Activated CD4-positive, alpha-beta T cell treated with anti-CD3 and anti-CD28 coated beads, Interleukin-2, amount 50 U/mL, for 24 hours (primary cell): ENCODE results near the gene HGFAC.

Source experiments
- DNase-seq, 2 donors: peaks; one replicate each; pipeline ENCODE4 v3.0.0-alpha.2; 2020; ENCODE audit warnings: low read depth in 1 of 2, low spot score in 1 of 2

The HGFAC gene

DNA sequence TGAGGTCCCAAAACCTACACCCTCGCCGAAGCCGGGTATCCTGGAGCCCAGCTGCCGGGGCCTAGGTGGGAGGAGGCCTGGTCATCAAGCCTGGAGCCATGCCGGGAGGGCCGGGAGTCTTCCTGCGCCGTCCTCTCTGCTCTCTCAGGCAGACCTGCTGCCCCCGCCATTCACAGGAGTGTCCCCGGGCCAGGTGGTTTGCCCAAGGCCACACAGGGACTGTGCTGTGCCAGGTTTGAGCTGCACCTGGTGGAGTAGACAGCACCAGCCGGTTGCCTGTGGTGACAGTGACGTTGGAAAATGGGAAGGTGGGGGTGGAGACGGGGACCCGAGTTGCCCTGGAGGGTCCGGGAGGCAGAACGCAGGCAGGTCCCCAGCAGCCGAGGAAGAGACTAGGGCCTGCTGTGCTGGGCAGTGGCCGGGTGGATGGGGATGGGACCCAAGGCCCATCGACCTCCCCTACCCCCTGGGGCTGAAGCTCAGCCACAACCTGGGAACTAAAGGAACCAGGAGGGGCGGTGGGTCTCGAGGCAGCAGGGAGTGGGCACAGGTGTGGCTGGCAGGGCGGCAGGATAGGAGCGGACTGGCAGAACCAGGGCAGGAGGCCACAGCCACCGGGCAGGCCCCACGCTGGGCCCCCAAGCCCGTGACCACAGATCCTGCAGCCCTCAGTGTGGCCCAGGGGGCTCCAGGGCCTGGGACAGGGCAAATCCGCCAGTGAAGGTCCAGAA lies 30.8 kb downstream of the HGFAC start:
- DNase-seq = no peak

DNA sequence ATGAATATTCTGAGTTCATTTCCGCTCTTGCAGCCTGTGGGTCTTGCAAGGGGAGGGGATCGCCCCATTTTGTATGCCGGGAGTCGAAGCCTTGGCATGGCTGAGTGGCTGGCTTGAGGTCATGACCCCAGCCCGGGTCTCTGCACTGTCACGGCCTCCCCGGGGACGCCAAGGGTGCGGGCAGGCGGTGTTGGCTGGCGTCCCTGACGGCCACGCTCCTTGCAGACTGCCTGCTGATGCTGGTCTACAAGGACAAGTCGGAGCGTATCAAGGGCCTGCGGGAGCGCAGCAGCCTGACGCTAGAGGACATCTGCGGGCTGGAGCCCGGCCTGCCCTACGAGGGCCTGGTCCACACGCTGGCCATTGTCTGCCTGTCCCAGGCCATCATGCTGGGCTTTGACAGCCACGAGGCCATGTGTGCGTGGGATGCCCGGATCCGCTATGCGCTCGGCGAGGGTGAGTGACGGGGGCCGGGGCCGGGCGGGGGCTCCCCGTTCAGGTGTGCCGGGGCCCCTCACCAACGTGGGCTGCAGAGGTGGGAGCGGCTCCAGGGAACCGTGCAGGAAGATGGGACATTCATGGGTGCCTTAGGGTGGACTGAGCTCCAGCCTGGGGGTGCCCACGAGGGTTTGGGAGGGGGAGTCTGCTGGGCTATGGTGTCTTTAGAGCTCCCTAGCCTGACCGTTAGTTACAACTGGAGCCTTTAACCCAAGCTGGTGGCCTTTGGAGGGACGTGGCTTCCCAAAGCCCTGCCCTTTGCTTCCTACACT lies 31.6 kb downstream of the HGFAC start:
- no peak for DNase-seq

DNA sequence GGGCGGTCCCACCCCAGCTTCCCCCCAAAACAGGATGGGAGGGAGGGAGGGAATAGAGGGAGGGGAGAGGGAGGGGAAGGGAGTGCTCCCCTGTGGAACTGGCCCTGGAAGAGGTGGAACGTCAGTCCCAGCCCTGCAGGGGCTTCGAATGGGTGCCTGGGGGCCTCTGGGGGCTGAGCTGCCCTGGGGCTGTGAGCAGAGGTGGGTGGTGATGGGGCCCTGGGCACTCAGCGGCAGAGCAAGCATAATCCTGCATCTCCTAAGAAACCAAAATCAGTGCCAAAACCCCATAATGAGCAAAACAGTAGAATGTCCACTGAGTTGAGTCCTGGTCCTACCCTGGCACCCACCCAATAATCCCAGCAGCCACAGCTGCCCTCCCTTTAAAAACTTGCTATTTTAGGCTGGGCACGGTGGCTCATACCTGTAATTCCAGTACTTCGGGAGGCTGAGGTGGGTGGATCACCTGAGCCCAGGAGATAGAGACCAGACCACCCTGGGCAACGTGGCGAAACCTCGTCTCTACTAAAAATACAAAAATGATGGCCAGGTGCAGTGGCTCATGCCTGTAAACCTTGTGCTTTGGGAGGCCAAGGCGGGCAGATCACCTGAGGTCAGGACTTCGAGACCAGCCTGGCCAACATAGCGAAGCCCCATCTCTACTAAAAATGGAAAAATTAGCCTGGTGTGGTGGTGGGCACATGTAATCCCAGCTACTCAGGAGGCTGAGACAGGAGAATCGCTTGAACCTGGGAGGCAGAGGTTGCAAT lies 32.4 kb downstream of the HGFAC start:
- no peak for DNase-seq

DNA sequence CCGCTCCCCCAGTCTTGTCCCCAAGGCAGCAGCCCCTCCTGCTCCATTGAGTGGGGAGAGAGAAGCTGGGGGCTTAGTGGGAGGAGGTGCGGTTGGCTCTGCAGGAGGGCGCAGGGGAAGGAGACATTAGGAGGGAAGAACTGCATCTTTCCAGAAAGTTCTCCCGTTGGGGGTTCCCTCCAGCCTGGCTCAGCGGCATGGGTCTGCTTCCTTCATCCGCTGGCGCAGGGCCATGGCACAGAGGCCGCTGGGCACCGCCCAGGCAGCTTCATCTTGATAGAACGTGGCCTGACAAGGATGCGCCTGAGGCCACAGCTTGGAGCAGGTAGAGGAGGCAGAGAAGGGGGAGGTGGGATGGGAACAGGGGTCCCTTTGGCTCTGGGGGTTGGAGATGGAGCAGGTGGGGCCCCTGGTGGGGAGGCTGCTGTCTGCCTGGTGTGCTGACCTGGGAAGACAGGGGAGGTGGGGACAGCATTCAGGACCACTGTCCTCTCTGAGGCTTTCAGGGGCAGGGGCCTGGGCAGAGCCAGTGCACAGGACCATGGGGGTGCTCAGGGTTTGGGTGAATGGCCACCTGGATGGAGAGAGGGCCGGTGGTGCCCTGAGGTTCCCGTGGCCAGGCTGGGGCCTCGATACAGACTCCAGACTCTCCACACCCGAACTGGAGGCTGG lies 33.4 kb downstream of the HGFAC start:
- DNase-seq = no peak

DNA sequence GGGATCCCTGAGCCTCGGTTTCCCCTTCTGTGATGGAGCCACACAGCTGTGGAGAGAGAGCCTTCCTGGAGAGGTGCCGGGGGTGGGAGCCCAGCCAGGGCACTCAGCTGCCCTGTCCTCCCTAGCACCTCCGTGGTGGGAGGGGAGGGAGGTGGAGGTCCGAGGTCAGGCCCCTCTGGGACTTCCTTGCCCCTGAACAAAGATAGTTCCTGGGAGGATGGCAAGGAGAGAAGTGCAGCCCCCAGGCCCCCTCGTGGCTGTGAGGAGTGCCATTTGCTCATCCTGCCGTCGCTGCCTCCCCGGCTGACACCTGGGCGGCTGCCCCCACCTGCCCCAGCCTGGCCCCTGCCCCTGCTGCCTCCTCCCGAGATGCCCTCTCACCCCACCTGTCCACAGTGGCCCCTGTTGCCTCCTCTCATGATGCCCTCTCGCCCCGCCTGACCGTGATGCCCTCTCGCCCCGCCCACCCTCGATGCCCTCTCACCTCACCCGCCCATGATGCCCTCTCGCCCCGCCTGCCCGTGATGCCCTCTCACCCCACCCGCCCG lies 34.0 kb downstream of the HGFAC start:
- no peak for DNase-seq

DNA sequence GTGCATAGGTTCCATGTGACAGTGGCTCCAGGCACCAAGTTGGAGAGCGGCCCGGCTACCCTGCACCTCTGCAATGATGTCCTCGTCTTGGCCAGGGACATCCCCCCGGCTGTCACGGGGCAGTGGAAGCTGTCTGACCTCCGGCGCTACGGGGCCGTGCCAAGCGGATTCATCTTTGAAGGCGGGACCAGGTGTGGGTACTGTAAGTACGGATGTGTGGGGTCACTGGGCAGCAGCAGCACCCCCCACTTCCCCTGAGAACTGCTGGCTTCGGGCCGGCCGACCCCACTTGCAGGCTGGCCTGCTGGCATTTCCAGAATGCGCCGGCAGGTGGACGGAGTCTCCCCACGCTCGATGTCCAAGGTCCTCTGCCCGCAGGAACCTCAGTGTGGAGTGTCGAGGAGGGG lies 34.6 kb downstream of the HGFAC start:
- DNase-seq = no peak

DNA sequence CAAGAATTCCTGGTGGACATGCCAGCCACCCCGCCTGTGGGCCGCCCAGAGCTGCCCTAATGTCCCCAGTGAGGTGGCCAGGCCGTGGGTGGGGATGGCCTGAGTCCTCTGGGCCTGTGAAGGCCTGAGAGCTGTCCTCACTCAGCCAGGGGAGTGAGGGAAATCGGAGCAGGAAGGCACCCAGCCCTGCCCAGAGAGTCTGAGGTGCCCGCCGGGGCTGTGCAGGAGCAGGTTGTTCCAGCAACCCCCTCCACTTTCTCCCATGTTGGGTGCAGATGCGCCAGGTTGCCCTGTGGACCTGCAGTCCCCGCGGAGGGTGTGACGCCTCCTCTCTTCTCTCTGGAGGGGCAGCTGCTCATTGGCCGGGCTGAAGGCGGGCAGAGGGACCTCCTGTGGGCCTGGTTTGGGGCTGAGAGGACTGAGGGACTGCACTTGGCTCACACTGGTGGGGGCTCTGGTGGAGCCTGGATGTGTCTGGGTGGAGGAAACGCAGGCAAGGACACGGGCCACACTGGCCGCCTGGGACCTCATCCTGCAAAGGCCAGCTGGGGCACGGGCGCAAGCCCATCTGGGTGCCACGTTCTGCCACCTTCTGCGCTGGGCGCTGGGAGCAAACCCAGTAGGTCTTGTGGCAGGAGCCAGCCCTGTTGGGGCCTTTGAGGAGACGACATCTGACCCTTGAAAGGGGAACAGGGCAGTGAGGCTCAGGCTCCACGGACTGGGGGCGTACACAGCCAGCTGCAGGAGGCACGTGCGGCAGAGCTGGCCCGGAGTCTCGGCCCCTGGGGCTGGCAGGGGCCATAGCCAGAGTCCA lies 35.4 kb downstream of the HGFAC start:
- DNase-seq = no peak

DNA sequence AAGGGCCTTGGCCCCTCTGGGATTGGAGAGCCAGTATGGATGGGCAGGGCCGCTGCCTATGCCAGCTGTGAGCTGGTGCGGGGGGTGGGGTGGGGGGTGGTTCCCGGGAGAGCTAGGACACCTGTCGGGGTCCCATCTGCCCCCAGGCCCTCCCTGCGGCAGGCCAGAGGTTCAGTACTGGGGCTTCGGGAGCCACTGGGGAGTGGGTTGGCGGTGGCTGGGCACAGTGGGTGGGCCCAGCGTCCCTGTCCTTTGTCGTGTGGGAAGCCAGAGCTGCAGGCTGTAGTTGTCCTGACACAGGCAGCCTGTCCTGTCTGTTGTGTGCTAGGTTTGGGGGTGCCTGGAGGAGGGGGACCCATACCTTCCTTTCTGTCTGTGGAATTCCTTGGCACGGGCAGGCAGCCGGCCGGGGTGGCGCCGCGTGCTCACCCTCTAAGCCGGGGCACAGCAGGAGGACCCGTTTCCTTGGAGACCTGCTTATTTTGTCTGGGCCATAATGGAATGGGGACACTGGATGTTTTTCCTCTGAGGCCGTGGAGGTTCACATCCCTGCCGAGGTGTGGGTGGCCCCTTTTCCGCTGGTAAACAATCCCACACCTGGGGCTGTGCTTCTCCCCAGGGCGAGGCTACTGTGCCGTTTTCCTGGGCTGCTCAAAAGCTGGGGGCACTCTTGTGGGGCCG lies 36.1 kb downstream of the HGFAC start:
- no peak for DNase-seq

DNA sequence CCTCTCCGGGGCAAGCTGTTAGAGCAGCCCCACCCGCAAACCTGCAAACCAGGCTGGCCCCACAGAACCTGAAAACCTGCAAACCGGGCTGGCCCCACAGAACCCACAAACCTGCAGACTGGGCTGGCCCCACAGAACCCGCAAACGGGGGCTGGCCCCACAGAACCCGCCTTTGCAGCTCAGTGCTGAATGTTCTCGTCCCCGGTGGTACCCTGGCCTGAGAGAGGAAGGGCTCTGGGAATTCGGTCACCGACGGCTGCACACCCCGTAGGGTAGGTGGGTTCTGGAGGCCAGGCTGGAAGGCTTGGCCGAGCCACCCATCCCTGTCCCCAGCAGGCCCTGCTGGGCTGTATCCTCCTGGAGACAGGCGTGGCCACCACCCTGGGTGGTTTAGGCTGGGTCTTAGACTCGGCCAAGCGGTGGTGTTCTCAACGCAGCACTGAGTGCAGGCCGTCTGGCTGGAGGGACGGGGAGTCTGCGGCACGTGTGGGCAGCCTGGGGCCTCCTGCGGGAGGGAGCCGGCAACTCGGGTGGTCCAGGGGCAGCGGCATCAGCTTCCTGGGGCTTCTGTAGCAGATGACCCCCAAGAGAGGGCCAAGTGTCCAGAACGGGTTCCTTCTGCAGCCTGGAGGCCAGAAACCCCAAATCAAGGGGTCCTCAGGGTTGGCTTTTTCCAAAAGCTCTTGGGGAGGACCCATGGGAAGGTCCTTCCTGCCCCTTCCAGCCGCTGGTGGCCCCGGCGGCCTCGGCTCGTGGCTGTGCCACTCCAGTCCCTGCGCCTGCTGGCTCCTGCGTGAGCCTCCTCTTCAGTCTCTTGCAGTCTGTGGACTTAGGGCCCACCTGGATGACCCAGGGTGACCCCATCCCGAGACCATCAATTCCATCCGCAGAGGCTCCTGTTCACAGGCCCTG lies 36.9 kb downstream of the HGFAC start:
- DNase-seq = no peak

DNA sequence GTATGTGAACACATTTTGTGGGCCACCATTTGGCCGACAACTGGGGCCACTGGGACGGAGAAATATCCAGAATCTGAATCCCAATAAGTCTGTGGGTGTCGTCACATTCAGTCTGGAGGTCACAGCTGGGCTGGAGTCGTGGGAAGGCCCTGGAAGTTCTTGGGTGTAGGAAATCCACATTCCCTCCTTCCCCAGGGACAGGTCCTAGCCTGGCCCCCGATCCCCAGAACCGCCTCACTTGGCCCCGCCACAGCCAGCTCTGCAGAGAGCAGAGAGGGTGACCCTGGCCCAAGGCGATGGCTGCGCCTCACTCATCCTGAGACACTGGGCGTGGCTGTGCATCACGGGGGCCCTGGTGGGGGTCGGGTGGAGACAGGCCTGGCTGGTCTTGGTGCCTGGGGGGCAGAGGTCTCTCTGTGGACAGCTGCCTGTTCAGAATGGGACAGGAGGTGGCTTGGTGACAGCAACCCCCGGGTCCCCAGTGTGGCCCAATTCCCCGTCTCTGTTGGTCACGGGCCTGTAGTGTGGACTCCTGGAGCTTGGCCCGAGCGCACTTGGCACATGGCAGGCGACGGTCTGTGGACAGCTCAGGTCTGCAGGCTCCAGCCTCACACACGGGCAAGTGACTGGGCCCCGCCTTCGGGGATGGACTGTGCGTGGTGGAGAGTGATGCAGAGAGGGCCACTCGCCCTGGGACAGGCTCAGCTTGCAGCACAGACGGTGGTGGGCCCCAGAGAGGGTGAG lies 37.8 kb downstream of the HGFAC start:
- DNase-seq = no peak

DNA sequence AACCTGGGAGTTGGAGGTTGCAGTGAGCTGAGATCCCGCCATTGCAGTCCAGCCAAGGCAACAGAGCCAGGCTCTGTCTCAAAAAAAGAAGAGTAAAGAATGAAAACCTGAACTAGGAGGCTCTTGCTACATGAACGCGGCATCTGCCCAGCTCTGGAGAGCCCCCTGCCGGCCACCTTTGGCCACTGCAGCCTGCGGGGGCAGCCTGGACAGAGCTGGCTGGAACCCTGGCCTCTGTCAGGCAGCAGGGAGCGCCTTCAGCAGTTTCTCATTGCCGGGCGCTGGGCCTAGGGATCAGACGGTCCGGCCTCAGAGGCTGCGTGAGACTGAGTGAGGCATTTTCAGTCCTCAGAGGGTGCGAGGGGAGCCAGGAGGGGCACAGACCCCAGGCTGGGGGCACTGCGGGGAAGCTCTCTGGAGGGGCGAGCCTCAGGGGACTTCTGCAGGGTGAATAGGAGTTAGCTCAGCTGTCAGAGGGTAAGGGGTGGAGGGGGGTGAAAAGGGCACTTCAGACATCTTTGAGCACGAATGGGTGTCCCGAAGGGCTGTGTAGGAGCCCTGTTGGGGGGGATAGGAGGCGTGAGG lies 38.9 kb downstream of the HGFAC start:
- peak; percentile 62 to 71 for DNase-seq

DNA sequence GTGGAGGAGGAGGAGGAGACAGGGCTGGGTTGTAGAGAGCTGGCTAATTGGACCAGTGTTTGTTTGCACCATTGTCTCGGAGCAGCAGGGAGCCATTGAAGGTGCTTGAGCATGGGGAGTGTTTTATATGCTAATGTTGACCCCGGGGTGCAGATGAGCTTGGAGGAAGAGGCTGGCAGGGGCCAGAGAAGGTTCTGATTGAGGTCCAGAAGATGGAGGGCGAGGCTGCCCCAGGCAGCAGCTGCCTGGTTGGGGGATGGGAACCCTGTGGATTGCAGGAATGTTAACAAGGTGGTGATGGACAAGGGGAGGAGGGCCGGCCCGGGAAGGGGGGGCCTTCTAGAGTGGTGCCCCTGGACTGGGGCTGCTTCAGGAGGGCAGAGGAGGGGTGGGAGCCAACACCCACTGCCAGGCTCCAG lies 39.4 kb downstream of the HGFAC start:
- no peak for DNase-seq

DNA sequence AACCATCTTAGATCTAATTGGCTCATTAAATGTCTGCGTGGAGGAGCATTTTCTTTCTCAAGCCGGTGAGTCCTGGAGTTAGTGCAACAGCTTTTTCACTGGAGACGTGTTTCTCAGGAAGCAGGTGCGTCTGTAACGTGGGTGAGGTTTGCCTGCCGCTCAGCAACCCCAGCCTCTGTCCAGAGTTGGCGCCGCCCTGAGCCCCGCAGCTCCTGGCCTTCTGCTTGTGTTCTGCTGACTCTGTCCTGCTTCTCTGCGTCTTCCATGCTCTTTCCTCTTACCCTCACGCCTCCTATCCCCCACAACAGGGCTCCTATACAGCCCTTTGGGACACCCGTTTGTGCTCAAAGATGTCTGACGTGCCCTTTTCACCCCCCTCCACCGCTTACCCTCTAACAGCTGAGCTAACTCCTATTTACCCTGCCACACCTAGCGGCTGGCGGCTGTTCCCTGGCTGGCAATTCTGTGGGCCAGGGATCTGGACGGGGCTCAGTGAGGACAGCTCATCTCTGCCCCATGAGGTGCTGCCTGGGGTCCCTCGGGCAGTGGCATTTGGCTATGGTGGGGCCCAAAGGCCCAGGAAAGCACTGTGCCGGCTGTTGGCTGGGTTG lies 40.1 kb downstream of the HGFAC start:
- no peak for DNase-seq

DNA sequence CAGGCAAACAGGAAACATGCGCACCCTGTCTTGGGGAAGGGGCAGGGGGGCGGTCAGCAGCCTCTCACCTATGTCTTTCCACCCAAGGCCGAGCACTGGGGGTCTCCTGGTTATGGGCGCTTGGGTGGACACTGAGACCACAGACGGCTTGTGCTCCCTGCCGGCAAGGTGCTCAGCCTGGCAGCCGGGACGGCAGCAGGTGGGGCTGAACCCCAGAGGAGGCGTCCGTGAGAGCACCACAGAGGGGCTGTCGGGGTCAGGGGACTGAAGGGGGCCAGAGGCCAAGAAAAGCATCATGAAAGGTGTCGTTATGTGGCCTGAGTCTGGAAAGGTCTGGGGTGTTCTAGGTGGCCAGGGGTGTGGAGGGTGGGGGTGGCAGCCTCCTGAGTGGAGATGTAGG lies 40.9 kb downstream of the HGFAC start:
- no peak for DNase-seq

DNA sequence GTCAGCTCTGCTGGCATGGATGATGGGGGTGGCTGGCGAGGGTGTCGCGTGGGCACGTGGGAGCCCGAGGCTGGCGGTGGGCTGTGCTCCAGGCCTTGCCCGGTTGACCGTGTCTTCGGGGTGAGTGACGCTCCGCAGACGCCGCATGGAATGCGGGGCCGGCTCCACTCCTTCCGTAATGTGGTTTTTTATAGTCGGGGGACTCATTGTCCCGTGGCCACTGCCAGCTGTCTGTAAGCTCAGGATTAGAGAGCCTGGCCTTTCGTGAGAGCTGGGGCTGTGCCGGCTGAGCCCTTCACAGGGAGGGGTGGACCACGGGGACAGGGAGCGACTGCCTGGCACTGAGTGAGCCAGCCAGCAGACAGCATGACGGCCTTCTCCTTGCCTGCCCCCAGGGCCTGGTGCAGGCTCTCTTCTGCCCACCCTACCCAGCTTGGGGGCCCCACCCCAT lies 41.7 kb downstream of the HGFAC start:
- DNase-seq = no peak

DNA sequence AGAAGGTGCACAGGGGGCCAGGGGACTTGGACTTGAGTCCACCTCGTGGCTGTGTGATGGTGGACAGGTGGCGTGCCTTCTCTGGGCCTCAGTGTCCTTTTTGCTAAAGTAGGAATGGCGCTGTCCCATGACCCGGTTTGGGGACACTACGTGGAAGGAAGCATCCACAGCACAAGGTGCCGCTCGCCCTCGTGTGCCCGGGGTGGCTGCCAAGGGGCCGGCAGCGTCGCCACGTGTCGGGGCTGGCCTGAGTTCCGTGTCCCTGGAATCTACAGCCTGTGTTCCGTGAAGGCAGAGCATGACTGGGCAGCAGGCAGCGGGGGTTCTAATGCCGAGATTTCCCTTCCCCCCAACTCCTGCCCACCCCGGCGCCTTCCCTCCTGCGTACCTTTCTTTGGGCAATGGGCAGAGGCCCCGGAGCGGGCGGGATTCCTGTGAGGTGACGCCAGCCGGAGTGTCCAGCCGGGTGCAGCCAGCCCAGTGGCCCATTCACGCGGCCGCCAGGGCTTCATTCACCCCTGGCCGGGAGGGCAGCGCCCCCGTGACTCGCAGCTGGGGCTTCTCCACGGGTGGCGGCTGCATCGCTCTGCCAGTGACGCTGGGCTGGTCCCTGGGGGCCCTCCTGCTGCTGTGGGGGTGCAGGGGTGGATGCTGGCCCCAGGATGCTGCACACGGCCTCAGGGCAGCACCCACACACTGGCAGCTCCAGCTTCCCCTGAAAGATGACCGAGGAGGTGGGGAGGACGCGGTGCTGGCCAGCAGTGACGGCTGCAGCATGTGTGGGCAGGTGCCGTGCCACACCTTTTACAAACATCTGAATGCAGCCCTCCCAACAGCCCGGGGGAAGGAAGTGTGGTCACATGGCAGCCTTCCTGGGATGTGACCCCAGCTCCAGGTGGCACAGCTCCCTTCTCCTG lies 42.5 kb downstream of the HGFAC start:
- DNase-seq = no peak
